Adrenal gland (tissue), 12 donors: ENCODE results near the gene MAPKAP1. TPM values are rescaled to one million over a fixed set of nuclear protein-coding genes. Genes with fewer than 3 reads are reported as not detected.

ENCODE experiments used
- DNase-seq, 7 donors: peaks; one replicate each; pipeline ENCODE4 v3.0.0-alpha.2; 2019 to 2020
- H3K27ac ChIP-seq, 5 donors: fragments of 200-600 bp; sonication (generic) in 4 of 5; 1 replicate in 3 of 5; 2 replicates in 2 of 5; pipeline versions ENCODE4 v1.5.1 to v1.8.0; 2016 to 2020; ENCODE audit warnings: mild to moderate bottlenecking in 1 of 5
- H3K27me3 ChIP-seq: fragments of 200-600 bp; 2 replicates; pipeline ENCODE4 v1.8.0; 2021
- H3K36me3 ChIP-seq, 2 donors: fragments of 200-600 bp; replicated peaks in 1 of 2; 1 replicate in 1 of 2; 2 replicates in 1 of 2; pipeline versions ENCODE4 v1.5.1 to v1.8.0; 2018 to 2022
- H3K4me1 ChIP-seq, 2 donors: fragments of 200-600 bp; replicated peaks in 1 of 2; 1 replicate in 1 of 2; 2 replicates in 1 of 2; pipeline versions ENCODE4 v1.5.1 to v1.8.0; 2018 to 2021
- H3K4me3 ChIP-seq, 4 donors: fragments of 200-600 bp; sonication (generic) in 3 of 4; one replicate each; pipeline ENCODE4 v1.5.1; 2016 to 2018
- H3K9me3 ChIP-seq, 3 donors: fragments of 200-600 bp; sonication (generic) in 1 of 3; replicated peaks in 1 of 3; 1 replicate in 2 of 3; 2 replicates in 1 of 3; pipeline versions ENCODE4 v1.5.1 to v1.8.0; 2016 to 2021
- CTCF ChIP-seq, 6 experiments: fragments of 450-650 bp in 4 of 6; fragments of 200-600 bp in 2 of 6; sonication (generic) in 1 of 6; IDR thresholded peaks; 1 replicate in 5 of 6; 2 replicates in 1 of 6; pipeline versions ENCODE4 v1.5.1 to v1.8.0; 2016 to 2021; ENCODE audit warnings: antibody characterized with exemption in 6 of 6, mild to moderate bottlenecking in 2 of 6, moderate library complexity in 1 of 6
- POLR2A ChIP-seq, 2 donors: fragments of 450-650 bp; IDR thresholded peaks; one replicate each; pipeline ENCODE4 v1.6.1; 2017; ENCODE audit warnings: antibody characterized with exemption in 2 of 2, mild to moderate bottlenecking in 2 of 2, moderate library complexity in 1 of 2
- WGBS, 4 donors: extraction: QIAGEN DNeasy Blood & Tissue Kit in 2 of 4; methylation state at CpG; one replicate each; pipeline versions ENCODE4 v1.1.5 to v1.1.7; 2013 to 2017; 5-methylcytosine and 5-hydroxymethylcytosine counted together
- intact Hi-C, 2 donors: fragments of 100-400 bp; cut with DNase I; formaldehyde crosslinking; loops; one replicate each; pipeline versions ENCODE4 v1.14.1 to v1.15.0; 2022 to 2023
- polyA plus RNA-seq, 3 donors: library from polyadenylated mRNA; stranded (reverse); fragments of 200-250 nt in 2 of 3; fragments of 350-450 nt in 1 of 3; fragmentation: Illumina TruSeq in 1 of 3; extraction: RNeasy Lipid Tissue Mini Kit (QIAGEN cat#74804) in 1 of 3; gene quantifications; one replicate each; pipeline ENCODE4 v1.2.3, GENCODE V29; 2013 to 2014
- total RNA-seq, 9 donors: library from RNA; depleted of rRNA in 4 of 9; stranded (reverse); fragments of >200 nt in 4 of 9; fragments of 120-200 nt in 1 of 9; fragmentation: NEBNext Ultra II Directional in 1 of 9; extraction: Animal tissue kit (Norgen Biotek cat#: 25700) in 1 of 9; gene quantifications; one replicate each; pipeline versions ENCODE4 v1.1.0 to v1.2.4, GENCODE V29; 2013 to 2023
- donor health status: healthy with polysubstance abuse.
- donor health status: Bipolar disorder and iron deficiency.
- donor health status: DM: yes; HTN: yes; CAD: no.
- donor health status: DM: no; HTN: no; CAD: no.
- donor health status: DM: no; HTN: no; CAD: no.
- donor health status: DM: yes; HTN: yes; CAD: no.

The MAPKAP1 gene
- total and polyA plus RNA-seq, 12 donors: 72.2 to 156 (median 94.9) TPM

GRCh38 chr9:125680445-125680844 is 26.6 kb downstream of the MAPKAP1 start:
- H3K27ac ChIP-seq: no peak overlapping the region
- no peaks in the 10 kb centered on the region for H3K27me3 ChIP-seq
- no peaks in the 10 kb centered on the region for H3K9me3 ChIP-seq
- no peaks in the 10 kb centered on the region for H3K36me3 ChIP-seq
- TF ChIP-seq POLR2A (IDR thresholded peaks at IDR 0.05) (no peak), CTCF (IDR thresholded peaks at IDR 0.05) (no peak)
- H3K4me3 ChIP-seq: no peak overlapping the region
- peaks cover 9 to 22% of the 10 kb centered on the region in 2 donors for H3K4me1 ChIP-seq
- no peak for DNase-seq
- intact Hi-C loops: no loop called here

- intact Hi-C loops: no loop called here
- no peak for TF ChIP-seq POLR2A (IDR thresholded peaks at IDR 0.05)
- DNase-seq: no peak
- Histone ChIP-seq H3K9me3 (no peaks in the 10 kb centered on the region), H3K4me1 (peaks cover 9 to 28% of the 10 kb centered on the region in 2 donors), H3K27me3 (no peaks in the 10 kb centered on the region), H3K27ac (no peak overlapping the region), H3K4me3 (no peak overlapping the region), H3K36me3 (no peaks in the 10 kb centered on the region)
- WGBS, 4 donors: 90 to 93% (median 91%) methylated on average over 8 of the region's 8 CpGs
Measured at GRCh38 chr9:125679597-125680189, 27.3 kb downstream of the MAPKAP1 start.

GRCh38 chr9:125674981-125675973 is 31.7 kb downstream of the MAPKAP1 start:
- no peaks in the 10 kb centered on the region for H3K36me3 ChIP-seq
- H3K4me3 ChIP-seq: no peak overlapping the region
- no peak for DNase-seq
- 49 to 63% (median 54%) methylated on average over 3 of the region's 3 CpGs for WGBS, 4 donors
- no peaks in the 10 kb centered on the region for H3K9me3 ChIP-seq
- intact Hi-C loops: no loop called here
- peaks cover 0 to 13% of the 10 kb centered on the region in 2 donors for H3K4me1 ChIP-seq
- peak overlapping the region in 3 of 5 donors; percentile 21 to 71 (median 28) for H3K27ac ChIP-seq
- H3K27me3 ChIP-seq: no peaks in the 10 kb centered on the region
- peak in 1 of 2 donors; percentile 20 for TF ChIP-seq POLR2A (IDR thresholded peaks at IDR 0.05)
- TF ChIP-seq CTCF (IDR thresholded peaks at IDR 0.05): no peak

GRCh38 chr9:125672876-125673275 is 34.1 kb downstream of the MAPKAP1 start:
- Histone ChIP-seq H3K27me3 (no peaks in the 10 kb centered on the region), H3K36me3 (peaks cover 0 to 7% of the 10 kb centered on the region in 2 donors), H3K9me3 (no peaks in the 10 kb centered on the region), H3K27ac (no peak overlapping the region), H3K4me3 (no peak overlapping the region), H3K4me1 (peaks cover 0 to 13% of the 10 kb centered on the region in 2 donors)
- 94 to 97% (median 96%) methylated on average over 3 of the region's 3 CpGs for WGBS, 4 donors
- no peak for DNase-seq
- TF ChIP-seq CTCF (IDR thresholded peaks at IDR 0.05): no peak
- TF ChIP-seq POLR2A (IDR thresholded peaks at IDR 0.05): no peak
- intact Hi-C loops: no loop called here
